Activated naive CD8-positive, alpha-beta T cell treated with anti-CD3 and anti-CD28 coated beads, Interleukin-2, amount 10 ng/mL, durations not matched to agents 7 days and 5 days (primary cell): ENCODE results near the gene ATF7. TPM values are rescaled to one million over a fixed set of nuclear protein-coding genes. Genes with fewer than 3 reads are reported as not detected.
"Not testable (repeated sequence)": the region's sequence is repeated elsewhere in the genome, so short reads cannot be mapped to it uniquely, and the experiment has no call there.

Experiments used
- ATAC-seq: fragments of 150-1000 bp; cut with Tn5 transposase; one replicate; pipeline ENCODE4 v1.10.0; 2021; ENCODE audit warnings: low read depth, moderate library complexity
- POLR2A ChIA-PET: fragments of 350-600 bp; sonication (Branson Sonifier 250); formaldehyde crosslinking; loops from one replicate; lab custom pipeline; 2021; ENCODE audit warnings: antibody characterized with exemption; lab: Charles Lee
- DNase-seq: peaks from one replicate; pipeline ENCODE4 v3.0.0; 2021
- H3K27ac Mint-ChIP-seq: one replicate; pipeline ENCODE4 v1.8.0; 2022; ENCODE audit warnings: mild to moderate bottlenecking, mixed read lengths
- H3K27me3 Mint-ChIP-seq: one replicate; pipeline ENCODE4 v1.8.0; 2022; ENCODE audit warnings: mild to moderate bottlenecking, moderate library complexity, mixed read lengths
- H3K36me3 Mint-ChIP-seq: one replicate; pipeline ENCODE4 v1.8.0; 2021; ENCODE audit warnings: mild to moderate bottlenecking, mixed read lengths
- H3K4me1 Mint-ChIP-seq: one replicate; pipeline ENCODE4 v1.8.0; 2021; ENCODE audit warnings: mixed read lengths
- H3K4me3 Mint-ChIP-seq: one replicate; pipeline ENCODE4 v1.8.0; 2022; ENCODE audit warnings: mild to moderate bottlenecking, moderate library complexity, mixed read lengths
- H3K9me3 Mint-ChIP-seq: one replicate; pipeline ENCODE4 v1.8.0; 2021; ENCODE audit warnings: mixed read lengths
- total RNA-seq, 2 experiments: library from RNA; stranded (reverse); gene quantifications; one replicate each; pipeline ENCODE4 v1.2.3, GENCODE V29; 2021

Gene ATF7
- total RNA-seq, 2 experiments from 2014 or later, result 30.2 to 33.5 TPM

GRCh38 chr12:53602176-53602864 is 23.9 kb downstream of the ATF7 start:
- Mint-ChIP-seq H3K27ac (no peak overlapping the region), H3K27me3 (no peaks in the 10 kb centered on the region), H3K36me3 (peaks cover 4% of the 10 kb centered on the region), H3K9me3 (no peaks in the 10 kb centered on the region), H3K4me1 (peaks cover 13% of the 10 kb centered on the region), H3K4me3 (no peak overlapping the region)
- POLR2A ChIA-PET, result no interaction called here
- DNase-seq, result no peak
- no peak for ATAC-seq

- Mint-ChIP-seq H3K9me3 (no peaks in the 10 kb centered on the region), H3K36me3 (peaks cover 4% of the 10 kb centered on the region), H3K27me3 (no peaks in the 10 kb centered on the region), H3K4me1 (peaks cover 13% of the 10 kb centered on the region), H3K27ac (no peak overlapping the region), H3K4me3 (no peak overlapping the region)
- DNase-seq, result no peak
- no peak for ATAC-seq
- POLR2A ChIA-PET, result no interaction called here
Measured at GRCh38 chr12:53601296-53601847, 24.8 kb downstream of the ATF7 start.

- Mint-ChIP-seq H3K4me1 (peaks cover 13% of the 10 kb centered on the region), H3K27ac (no peak overlapping the region), H3K9me3 (no peaks in the 10 kb centered on the region), H3K27me3 (no peaks in the 10 kb centered on the region), H3K36me3 (peaks cover 4% of the 10 kb centered on the region), H3K4me3 (no peak overlapping the region)
- DNase-seq, result no peak
- POLR2A ChIA-PET, result no interaction called here
- no peak for ATAC-seq
Measured at GRCh38 chr12:53600490-53601295, 25.5 kb downstream of the ATF7 start.

DNA sequence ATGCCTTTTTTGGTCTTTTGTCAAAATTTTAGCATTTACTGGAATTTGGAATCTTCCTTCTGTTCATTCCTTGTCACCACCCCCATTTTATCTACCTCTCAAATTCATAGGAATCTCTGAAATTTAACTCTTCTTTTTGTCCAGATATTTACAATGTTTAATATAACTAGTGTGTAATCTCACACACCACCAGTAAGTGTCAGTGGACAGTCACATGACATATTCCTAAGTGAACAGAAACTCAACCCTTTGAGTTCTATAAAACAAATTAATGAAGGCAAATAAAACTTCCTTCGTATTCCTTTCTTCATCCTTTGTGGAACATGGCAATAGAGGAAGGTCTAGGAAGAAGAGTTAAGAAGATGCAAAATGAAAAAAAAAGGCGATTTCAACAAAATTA is 26.6 kb downstream of the ATF7 start:
- no peak overlapping the region for H3K27ac Mint-ChIP-seq
- H3K36me3 Mint-ChIP-seq, result peaks cover 4% of the 10 kb centered on the region
- DNase-seq (no peak), ATAC-seq (no peak)
- H3K4me1 Mint-ChIP-seq, result peaks cover 13% of the 10 kb centered on the region
- no peaks in the 10 kb centered on the region for H3K27me3 Mint-ChIP-seq
- H3K4me3 Mint-ChIP-seq, result no peak overlapping the region
- POLR2A ChIA-PET, result no interaction called here
- H3K9me3 Mint-ChIP-seq, result no peaks in the 10 kb centered on the region

- H3K9me3 Mint-ChIP-seq, DNase-seq, POLR2A ChIA-PET, H3K27ac Mint-ChIP-seq, H3K36me3 Mint-ChIP-seq, H3K27me3 Mint-ChIP-seq, H3K4me3 Mint-ChIP-seq, ATAC-seq: not testable (repeated sequence)
- peaks cover 13% of the 10 kb centered on the region for H3K4me1 Mint-ChIP-seq
Measured at GRCh38 chr12:53598971-53599370, 27.2 kb downstream of the ATF7 start.

DNA sequence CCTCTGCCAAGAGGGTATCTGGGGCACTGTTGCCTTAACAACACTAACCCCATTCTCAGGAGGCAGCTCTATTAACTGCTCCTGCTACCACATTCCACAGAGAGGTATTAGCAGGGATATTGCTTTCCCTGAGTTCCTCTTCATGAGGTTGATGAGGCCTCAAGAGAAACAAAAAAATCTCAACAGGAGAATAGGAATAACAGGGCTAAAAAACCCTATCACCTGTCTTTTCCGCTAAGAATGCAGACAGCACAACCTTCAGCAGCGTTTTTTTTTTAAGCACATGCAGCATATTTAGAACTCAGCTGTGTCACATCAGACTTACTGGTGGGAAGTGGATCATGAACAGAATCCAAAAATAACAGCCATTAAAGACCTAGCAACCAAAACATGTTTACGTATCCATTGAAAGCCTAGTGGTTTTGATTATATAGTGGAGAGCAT is 29.2 kb downstream of the ATF7 start:
- Mint-ChIP-seq H3K27me3 (no peaks in the 10 kb centered on the region), H3K4me3 (no peak overlapping the region), H3K27ac (no peak overlapping the region), H3K9me3 (no peaks in the 10 kb centered on the region), H3K4me1 (no peaks in the 10 kb centered on the region), H3K36me3 (peaks cover 4% of the 10 kb centered on the region)
- DNase-seq (no peak), ATAC-seq (no peak)
- POLR2A ChIA-PET, result no interaction called here

- no peaks in the 10 kb centered on the region for H3K9me3 Mint-ChIP-seq
- H3K27ac Mint-ChIP-seq, result no peak overlapping the region
- peaks cover 5% of the 10 kb centered on the region for H3K4me1 Mint-ChIP-seq
- no peak for DNase-seq
- no peaks in the 10 kb centered on the region for H3K27me3 Mint-ChIP-seq
- peaks cover 9% of the 10 kb centered on the region for H3K36me3 Mint-ChIP-seq
- POLR2A ChIA-PET, result no interaction called here
- no peak overlapping the region for H3K4me3 Mint-ChIP-seq
- no peak for ATAC-seq
Measured at GRCh38 chr12:53594897-53595615, 31.1 kb downstream of the ATF7 start.

GRCh38 chr12:53593707-53594106 is 32.5 kb downstream of the ATF7 start:
- no peaks in the 10 kb centered on the region for H3K27me3 Mint-ChIP-seq
- DNase-seq (no peak), ATAC-seq (no peak)
- H3K4me1 Mint-ChIP-seq, result peaks cover 7% of the 10 kb centered on the region
- POLR2A ChIA-PET, result no interaction called here
- H3K27ac Mint-ChIP-seq, result no peak overlapping the region
- H3K9me3 Mint-ChIP-seq, result no peaks in the 10 kb centered on the region
- peaks cover 5% of the 10 kb centered on the region for H3K36me3 Mint-ChIP-seq
- H3K4me3 Mint-ChIP-seq, result no peak overlapping the region

- no peak overlapping the region for H3K27ac Mint-ChIP-seq
- H3K27me3 Mint-ChIP-seq, result no peaks in the 10 kb centered on the region
- no peaks in the 10 kb centered on the region for H3K9me3 Mint-ChIP-seq
- H3K4me3 Mint-ChIP-seq, result no peak overlapping the region
- ATAC-seq (no peak), DNase-seq (no peak)
- peaks cover 10% of the 10 kb centered on the region for H3K4me1 Mint-ChIP-seq
- POLR2A ChIA-PET, result no interaction called here
- peaks cover 5% of the 10 kb centered on the region for H3K36me3 Mint-ChIP-seq
Measured at GRCh38 chr12:53593031-53593430, 33.2 kb downstream of the ATF7 start.

- Mint-ChIP-seq H3K4me3 (no peak overlapping the region), H3K36me3 (peaks cover 5% of the 10 kb centered on the region), H3K27ac (no peak overlapping the region), H3K27me3 (no peaks in the 10 kb centered on the region), H3K4me1 (peaks cover 10% of the 10 kb centered on the region), H3K9me3 (no peaks in the 10 kb centered on the region)
- no peak for ATAC-seq
- POLR2A ChIA-PET, result no interaction called here
- DNase-seq, result no peak
Measured at GRCh38 chr12:53592426-53592825, 33.8 kb downstream of the ATF7 start.

DNA sequence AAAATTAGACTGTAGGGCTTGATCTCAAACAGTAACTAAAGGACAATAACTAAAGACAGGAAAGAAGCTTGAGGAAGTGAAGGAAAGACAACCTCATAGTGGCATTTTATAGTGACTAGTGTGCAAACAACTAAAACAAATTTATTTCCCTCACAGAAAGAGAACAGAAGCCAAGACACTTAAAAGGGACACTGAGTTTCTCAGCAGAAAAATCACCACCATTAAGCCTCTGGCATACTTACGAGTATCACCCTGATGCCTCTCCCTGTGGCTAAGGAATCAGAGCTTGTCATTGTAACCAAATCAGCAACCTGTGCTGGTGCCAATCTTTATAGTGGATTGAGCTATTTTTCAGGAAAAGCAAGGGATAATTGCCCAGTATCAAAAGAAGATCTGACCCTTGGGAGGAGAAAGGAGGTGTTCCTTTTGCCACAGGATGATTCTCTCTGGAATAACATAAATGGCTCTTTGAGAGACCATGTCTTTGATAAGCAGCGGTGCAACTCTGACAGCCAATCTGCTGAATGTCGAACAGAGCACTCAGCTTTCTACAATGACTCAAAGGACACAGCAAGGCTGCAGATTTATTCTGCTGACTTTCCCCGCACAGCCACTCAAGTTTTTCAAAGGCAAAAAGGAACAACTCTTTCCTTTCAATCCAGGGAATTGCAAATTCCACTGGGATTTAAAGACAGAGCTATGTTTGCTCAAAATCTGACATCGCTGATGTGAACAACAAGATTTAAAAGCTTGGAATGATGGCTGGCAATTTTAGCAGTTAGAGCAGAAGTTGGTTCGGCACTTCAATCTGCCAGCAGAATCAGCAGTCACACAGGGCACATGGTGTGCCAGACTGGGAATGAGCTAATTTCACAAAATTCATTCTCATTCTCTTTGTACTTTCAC is 34.6 kb downstream of the ATF7 start:
- H3K9me3 Mint-ChIP-seq, result no peaks in the 10 kb centered on the region
- ATAC-seq, result no peak
- no peak overlapping the region for H3K4me3 Mint-ChIP-seq
- DNase-seq, result no peak
- peaks cover 5% of the 10 kb centered on the region for H3K36me3 Mint-ChIP-seq
- H3K4me1 Mint-ChIP-seq, result peaks cover 14% of the 10 kb centered on the region
- H3K27me3 Mint-ChIP-seq, result no peaks in the 10 kb centered on the region
- no peak overlapping the region for H3K27ac Mint-ChIP-seq
- POLR2A ChIA-PET, result interaction anchor here (0.6 kb wide), 1 partner anchor 225 kb away, joined by 4 read pairs; no protein-coding TSS in a partner anchor

DNA sequence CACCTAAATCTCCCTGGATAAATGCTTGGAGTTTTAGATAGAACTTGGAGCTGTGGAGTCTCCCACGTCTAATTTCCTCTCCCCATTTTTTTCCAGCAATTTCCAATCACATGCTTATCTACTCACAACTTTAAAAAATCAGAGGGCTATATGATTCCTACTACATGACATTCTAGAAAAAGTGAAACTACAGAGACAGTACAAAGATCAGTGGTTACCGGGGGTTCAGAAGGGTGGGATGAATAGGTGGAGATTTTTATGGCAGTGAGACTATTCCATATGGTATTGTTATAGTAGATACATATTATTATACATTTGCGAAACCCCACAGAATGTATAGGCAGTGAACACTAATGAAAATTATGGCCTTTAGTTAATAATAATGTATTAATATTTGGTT is 35.5 kb downstream of the ATF7 start:
- Mint-ChIP-seq H3K9me3 (no peaks in the 10 kb centered on the region), H3K27me3 (no peaks in the 10 kb centered on the region), H3K27ac (no peak overlapping the region), H3K4me1 (peaks cover 21% of the 10 kb centered on the region), H3K4me3 (no peak overlapping the region), H3K36me3 (peaks cover 5% of the 10 kb centered on the region)
- POLR2A ChIA-PET, result no interaction called here
- no peak for ATAC-seq
- no peak for DNase-seq
